H1 (cell line): Measurements from ENCODE around the gene USF1.

Experiments
- CHD2 ChIP-seq: IDR thresholded peaks from 2 replicates; pipeline ENCODE4 v1.6.1; 2012; ENCODE audit warnings: low read length, improper control_type of control experiment
- EGR1 ChIP-seq: IDR thresholded peaks from 2 replicates; pipeline ENCODE4 v1.6.1; 2011; ENCODE audit warnings: low read depth, low read length, borderline replicate concordance
- EP300 ChIP-seq, 2 experiments: IDR thresholded peaks; 1 replicate in 1 of 2; 2 replicates in 1 of 2; pipeline ENCODE4 v1.6.1; 2011 to 2012; ENCODE audit warnings: low read depth in 2 of 2, low read length in 2 of 2, mild to moderate bottlenecking in 2 of 2, borderline replicate concordance in 1 of 2, inconsistent platforms in 1 of 2, moderate library complexity in 1 of 2
- PHF8 ChIP-seq: fragments of 200-600 bp; sonication (generic); conservative IDR thresholded peaks from 2 replicates; pipeline ENCODE4 v1.7.1; 2012; ENCODE audit warnings: low read depth, mild to moderate bottlenecking, inconsistent platforms, low read length, moderate library complexity
- POLR2AphosphoS5 ChIP-seq: IDR thresholded peaks from 2 replicates; pipeline ENCODE4 v1.6.1; 2011; ENCODE audit warnings: low read depth, low read length
- TAF1 ChIP-seq: IDR thresholded peaks from 2 replicates; pipeline ENCODE4 v1.6.1; 2011; ENCODE audit warnings: mild to moderate bottlenecking, low read depth, low read length
- TBP ChIP-seq: IDR thresholded peaks from 2 replicates; pipeline ENCODE4 v1.6.1; 2011; ENCODE audit warnings: low read depth, low read length, improper control_type of control experiment
- TEAD4 ChIP-seq: IDR thresholded peaks from 2 replicates; pipeline ENCODE4 v1.6.1; 2012; ENCODE audit warnings: low read depth, low read length, inconsistent platforms, mixed read lengths
- TF ChIP-seq, protein P1 (sequence below): IDR thresholded peaks from 2 replicates; pipeline ENCODE4 v1.6.1; 2011; ENCODE audit warnings: low read depth, mild to moderate bottlenecking, low read length; ENCODE audit not compliant: insufficient read depth
- TF ChIP-seq, protein P2 (sequence below), 3 experiments: IDR thresholded peaks; 1 replicate in 2 of 3; 2 replicates in 1 of 3; pipeline versions ENCODE4 v1.5.1 to v1.6.1; 2011; ENCODE audit warnings: low read length in 3 of 3, mild to moderate bottlenecking in 3 of 3, inconsistent platforms in 2 of 3, low read depth in 1 of 3, moderate library complexity in 1 of 3; ENCODE audit not compliant: insufficient read depth in 1 of 3; ENCODE audit errors: control extremely low read depth in 1 of 3

DNA sequence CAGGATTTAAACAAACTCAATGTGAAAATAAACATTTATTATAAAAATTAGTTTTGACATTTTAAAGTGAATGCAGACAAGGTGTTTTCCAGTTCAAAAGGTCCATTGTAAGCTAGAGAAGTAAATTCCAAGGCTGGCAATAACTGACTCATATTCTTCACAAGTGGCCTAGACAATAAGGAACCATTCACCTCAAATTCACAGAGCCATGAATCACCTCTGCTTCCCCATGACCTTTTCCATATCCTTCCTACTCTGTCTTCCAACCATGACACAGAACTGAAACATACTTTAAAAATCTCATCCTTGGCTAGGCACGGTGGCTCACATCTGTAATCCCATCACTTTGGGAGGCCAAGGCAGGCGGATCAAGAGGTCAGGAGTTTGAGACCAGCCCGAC is 49.6 kb downstream of the USF1 start:
- TF ChIP-seq, protein P1, sequence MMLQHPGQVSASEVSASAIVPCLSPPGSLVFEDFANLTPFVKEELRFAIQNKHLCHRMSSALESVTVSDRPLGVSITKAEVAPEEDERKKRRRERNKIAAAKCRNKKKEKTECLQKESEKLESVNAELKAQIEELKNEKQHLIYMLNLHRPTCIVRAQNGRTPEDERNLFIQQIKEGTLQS = no peak
- TF ChIP-seq TAF1 (no peak), EP300 (IDR thresholded peaks at IDR 0.05; ENCODE audit: borderline replicate concordance in 1 of 2, low read depth in 2 of 2, low read length in 2 of 2) (no peak), CHD2 (no peak), EGR1 (no peak), TEAD4 (no peak), POLR2AphosphoS5 (no peak), PHF8 (no peak), TBP (no peak)
- TF ChIP-seq, protein P2, sequence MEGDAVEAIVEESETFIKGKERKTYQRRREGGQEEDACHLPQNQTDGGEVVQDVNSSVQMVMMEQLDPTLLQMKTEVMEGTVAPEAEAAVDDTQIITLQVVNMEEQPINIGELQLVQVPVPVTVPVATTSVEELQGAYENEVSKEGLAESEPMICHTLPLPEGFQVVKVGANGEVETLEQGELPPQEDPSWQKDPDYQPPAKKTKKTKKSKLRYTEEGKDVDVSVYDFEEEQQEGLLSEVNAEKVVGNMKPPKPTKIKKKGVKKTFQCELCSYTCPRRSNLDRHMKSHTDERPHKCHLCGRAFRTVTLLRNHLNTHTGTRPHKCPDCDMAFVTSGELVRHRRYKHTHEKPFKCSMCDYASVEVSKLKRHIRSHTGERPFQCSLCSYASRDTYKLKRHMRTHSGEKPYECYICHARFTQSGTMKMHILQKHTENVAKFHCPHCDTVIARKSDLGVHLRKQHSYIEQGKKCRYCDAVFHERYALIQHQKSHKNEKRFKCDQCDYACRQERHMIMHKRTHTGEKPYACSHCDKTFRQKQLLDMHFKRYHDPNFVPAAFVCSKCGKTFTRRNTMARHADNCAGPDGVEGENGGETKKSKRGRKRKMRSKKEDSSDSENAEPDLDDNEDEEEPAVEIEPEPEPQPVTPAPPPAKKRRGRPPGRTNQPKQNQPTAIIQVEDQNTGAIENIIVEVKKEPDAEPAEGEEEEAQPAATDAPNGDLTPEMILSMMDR (IDR thresholded peaks at IDR 0.05; ENCODE audit: control extremely low read depth in 1 of 3, insufficient read depth in 1 of 3, low read depth in 1 of 3, low read length in 3 of 3) = no peak
